Stomach (tissue), 9 donors: ENCODE results near the gene BRWD1. TPM values are rescaled to one million over a fixed set of nuclear protein-coding genes. Genes with fewer than 3 reads are reported as not detected.

Experiments
- DNase-seq, 2 donors: peaks; one replicate each; pipeline versions ENCODE4 v3.0.0 to v3.0.0-alpha.2; 2013 to 2019
- H3K27ac ChIP-seq, 5 donors: fragments of 200-600 bp in 4 of 5; sonication (generic) in 4 of 5; one replicate each; pipeline ENCODE4 v1.5.1; 2013 to 2019; ENCODE audit warnings: mild to moderate bottlenecking in 1 of 5, moderate library complexity in 1 of 5
- H3K27me3 ChIP-seq, 3 donors: fragments of 200-600 bp; sonication (generic); one replicate each; pipeline ENCODE4 v1.5.1; 2017 to 2019; ENCODE audit warnings: mixed run types in 1 of 3
- H3K36me3 ChIP-seq, 4 donors: fragments of 200-600 bp; sonication (generic); 1 replicate in 3 of 4; 2 replicates in 1 of 4; pipeline ENCODE4 v1.5.1; 2016 to 2019
- H3K4me1 ChIP-seq, 4 donors: fragments of 200-600 bp; sonication (generic); one replicate each; pipeline ENCODE4 v1.5.1; 2016 to 2019
- H3K4me3 ChIP-seq, 4 donors: fragments of 200-600 bp; sonication (generic) in 3 of 4; one replicate each; pipeline ENCODE4 v1.5.1; 2016 to 2019; ENCODE audit warnings: mild to moderate bottlenecking in 1 of 4
- H3K9me3 ChIP-seq, 4 donors: fragments of 200-600 bp; sonication (generic); one replicate each; pipeline ENCODE4 v1.5.1; 2016 to 2019
- CTCF ChIP-seq, 7 experiments: fragments of 450-650 bp in 4 of 7; fragments of 200-600 bp in 3 of 7; sonication (generic) in 3 of 7; IDR thresholded peaks; one replicate each; pipeline ENCODE4 v1.5.1; 2016 to 2019; ENCODE audit warnings: antibody characterized with exemption in 7 of 7, control low read depth in 2 of 7, mild to moderate bottlenecking in 1 of 7
- EP300 ChIP-seq: sonication (generic); formaldehyde crosslinking; IDR thresholded peaks from one replicate; pipeline ENCODE4 v1.6.1; 2017; ENCODE audit warnings: antibody characterized with exemption
- POLR2A ChIP-seq, 4 donors: fragments of 450-650 bp; IDR thresholded peaks; one replicate each; pipeline ENCODE4 v1.6.1; 2016; ENCODE audit warnings: antibody characterized with exemption in 4 of 4, control low read depth in 2 of 4, mild to moderate bottlenecking in 1 of 4, moderate library complexity in 1 of 4
- POLR2AphosphoS5 ChIP-seq, 3 donors: sonication (generic); formaldehyde crosslinking; IDR thresholded peaks; one replicate each; pipeline ENCODE4 v1.6.1; 2016; ENCODE audit warnings: antibody characterized with exemption in 3 of 3
- WGBS, 5 donors: extraction: QIAGEN DNeasy Blood & Tissue Kit in 3 of 5; methylation state at CpG; one replicate each; pipeline versions ENCODE4 v1.1.5 to v1.1.7; 2013 to 2018; 5-methylcytosine and 5-hydroxymethylcytosine counted together
- intact Hi-C: fragments of 100-400 bp; cut with DNase I; formaldehyde crosslinking; loops from one replicate; pipeline ENCODE4 v1.15.1; 2023; ENCODE audit warnings: low total_unique reads
- polyA plus RNA-seq, 3 donors: library from polyadenylated mRNA; stranded (reverse); fragments of 200-250 nt; gene quantifications; one replicate each; pipeline ENCODE4 v1.2.3, GENCODE V29; 2013
- total RNA-seq, 5 donors: library from RNA; depleted of rRNA; stranded (reverse); fragments of >200 nt; gene quantifications; one replicate each; pipeline versions ENCODE4 v1.1.0 to v1.2.3, GENCODE V29; 2014 to 2016
- donor health status: healthy with polysubstance abuse.
- donor health status: Bipolar disorder and iron deficiency.
- donor health status: healthy.

The BRWD1 gene
- total and polyA plus RNA-seq, 8 donors: 5.9 to 216 (median 56.9) TPM

GRCh38 chr21:39348040-39348354, 34.6 kb upstream of the BRWD1 start:
- Histone ChIP-seq H3K27ac (peak overlapping the region; percentile 87 to 99 (median 97)), H3K27me3 (no peaks in the 10 kb centered on the region), H3K4me1 (peaks cover 19 to 48% (median 30%) of the 10 kb centered on the region in 4 donors), H3K36me3 (peaks cover 9 to 28% (median 21%) of the 10 kb centered on the region in 4 donors), H3K9me3 (no peaks in the 10 kb centered on the region), H3K4me3 (peak overlapping the region; percentile 65 to 73 (median 70))
- TF ChIP-seq POLR2AphosphoS5 (IDR thresholded peaks at IDR 0.05): no peak
- no peak for TF ChIP-seq CTCF (IDR thresholded peaks at IDR 0.05)
- no peak for TF ChIP-seq EP300
- TF ChIP-seq POLR2A (IDR thresholded peaks at IDR 0.05): no peak
- intact Hi-C loops: no loop called here
- 1 to 2% (median 1%) methylated on average over 11 of the region's 11 CpGs for WGBS, 5 donors
- no peak for DNase-seq

GRCh38 chr21:39347537-39347936, 34.1 kb upstream of the BRWD1 start:
- Histone ChIP-seq H3K27ac (peak overlapping the region in 4 of 5 donors; percentile 87 to 99 (median 96)), H3K36me3 (peaks cover 10 to 29% (median 23%) of the 10 kb centered on the region in 4 donors), H3K4me3 (peak overlapping the region; percentile 65 to 73 (median 70)), H3K27me3 (no peaks in the 10 kb centered on the region), H3K9me3 (no peaks in the 10 kb centered on the region), H3K4me1 (peaks cover 19 to 48% (median 30%) of the 10 kb centered on the region in 4 donors)
- 5 to 10% (median 6%) methylated on average over 10 of the region's 10 CpGs for WGBS, 5 donors
- TF ChIP-seq POLR2A (IDR thresholded peaks at IDR 0.05): no peak
- TF ChIP-seq POLR2AphosphoS5 (IDR thresholded peaks at IDR 0.05): no peak
- intact Hi-C loops: no loop called here
- DNase-seq: peak in 1 of 2 donors; percentile 27

GRCh38 chr21:39346671-39347331, 33.4 kb upstream of the BRWD1 start:
- no peak for DNase-seq
- H3K27ac ChIP-seq: peak overlapping the region in 1 of 5 donors; percentile 97
- peaks cover 14 to 37% (median 28%) of the 10 kb centered on the region in 4 donors for H3K36me3 ChIP-seq
- TF ChIP-seq POLR2AphosphoS5 (IDR thresholded peaks at IDR 0.05) (no peak), EP300 (no peak), POLR2A (IDR thresholded peaks at IDR 0.05) (no peak), CTCF (IDR thresholded peaks at IDR 0.05) (no peak)
- H3K4me3 ChIP-seq: peak overlapping the region in 3 of 4 donors; percentile 65 to 73 (median 71)
- intact Hi-C loops: no loop called here
- H3K4me1 ChIP-seq: peaks cover 19 to 48% (median 30%) of the 10 kb centered on the region in 4 donors
- H3K27me3 ChIP-seq: no peaks in the 10 kb centered on the region
- 34 to 45% (median 36%) methylated on average over 7 of the region's 7 CpGs for WGBS, 5 donors
- no peaks in the 10 kb centered on the region for H3K9me3 ChIP-seq

DNA sequence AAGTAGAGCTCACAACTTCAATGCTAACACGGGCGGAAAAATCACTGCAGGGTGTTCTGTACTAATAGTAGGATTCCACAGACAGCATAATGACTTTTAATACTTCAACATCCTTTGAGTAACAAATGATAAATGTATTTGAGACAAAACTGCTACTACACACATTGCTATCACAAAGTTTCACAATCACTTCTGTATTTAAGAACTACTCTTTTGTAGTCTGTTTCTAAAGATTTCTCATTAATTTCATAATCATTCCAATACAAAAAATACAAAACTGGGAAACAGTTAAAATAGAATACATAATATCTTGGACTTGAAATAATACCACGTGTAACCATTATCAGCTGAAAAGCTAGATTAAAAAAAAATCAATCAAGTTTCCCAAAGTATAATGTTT, 32.8 kb upstream of the BRWD1 start:
- Histone ChIP-seq H3K4me3 (no peak overlapping the region), H3K36me3 (peaks cover 20 to 43% (median 34%) of the 10 kb centered on the region in 4 donors), H3K27ac (no peak overlapping the region), H3K9me3 (no peaks in the 10 kb centered on the region), H3K4me1 (peaks cover 19 to 48% (median 30%) of the 10 kb centered on the region in 4 donors), H3K27me3 (no peaks in the 10 kb centered on the region)
- WGBS, 5 donors: 29 to 36% (median 31%) methylated on average over 3 of the region's 3 CpGs
- intact Hi-C loops: no loop called here
- TF ChIP-seq EP300 (no peak), POLR2A (IDR thresholded peaks at IDR 0.05) (no peak), POLR2AphosphoS5 (IDR thresholded peaks at IDR 0.05) (no peak), CTCF (IDR thresholded peaks at IDR 0.05) (no peak)
- no peak for DNase-seq

GRCh38 chr21:39345440-39345839, 32.0 kb upstream of the BRWD1 start:
- WGBS, 5 donors: 83 to 88% (median 85%) methylated on average over 6 of the region's 6 CpGs
- no peak for TF ChIP-seq POLR2A (IDR thresholded peaks at IDR 0.05)
- Histone ChIP-seq H3K36me3 (peaks cover 25 to 49% (median 42%) of the 10 kb centered on the region in 4 donors), H3K9me3 (no peaks in the 10 kb centered on the region), H3K27ac (no peak overlapping the region), H3K4me3 (no peak overlapping the region), H3K27me3 (no peaks in the 10 kb centered on the region), H3K4me1 (peaks cover 19 to 48% (median 30%) of the 10 kb centered on the region in 4 donors)
- DNase-seq: no peak
- intact Hi-C loops: no loop called here
